ENCODE data around the gene BAG2. TPM values are rescaled to one million over a fixed set of nuclear protein-coding genes. Genes with fewer than 3 reads are reported as not detected.

Gene BAG2
- total RNA-seq, 1 experiment from 2014 or later: 11.0 TPM

DNA sequence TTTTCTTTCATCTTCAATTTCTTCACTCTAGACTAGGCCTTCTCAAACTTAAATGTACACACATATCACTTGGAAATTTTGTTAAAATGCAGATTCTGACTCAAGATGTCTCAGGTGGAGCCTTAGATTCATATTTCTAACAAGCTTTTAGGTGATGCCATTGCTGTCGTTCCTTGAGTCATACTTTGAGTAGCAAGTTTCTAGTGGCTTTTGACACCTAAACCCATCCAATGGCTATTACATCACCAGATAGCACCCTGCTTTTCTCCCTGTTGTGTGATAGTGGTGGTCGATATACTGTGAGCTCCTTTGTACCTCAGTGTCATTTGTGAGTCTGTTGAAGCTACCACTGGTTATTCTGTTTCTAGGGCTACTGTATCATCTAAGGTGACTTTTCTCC lies 34.8 kb upstream of the BAG2 start:
- Histone ChIP-seq H3K27ac (no peak overlapping the region), H3K9me2 (ENCODE audit: insufficient read depth) (no peaks in the 10 kb centered on the region; the same call in 1 of the 2 replicates), H4K20me1 (ENCODE audit: insufficient read depth) (no peaks in the 10 kb centered on the region; the same call in 1 of the 2 replicates), H3K27me3 (ENCODE audit: insufficient read depth, low read depth) (no peaks in the 10 kb centered on the region), H3K9me3 (ENCODE audit: insufficient read depth, low read depth) (no peaks in the 10 kb centered on the region; the same call in none of the 2 replicates), H3K4me2 (no peak overlapping the region), H3F3A (ENCODE audit: insufficient read depth, low read depth) (no peaks in the 10 kb centered on the region), H3K36me3 (ENCODE audit: low read depth) (no peaks in the 10 kb centered on the region), H3K79me2 (ENCODE audit: low read depth) (no peaks in the 10 kb centered on the region), H3K4me1 (replicated peaks; ENCODE audit: insufficient read depth) (no peaks in the 10 kb centered on the region), H3K4me3 (no peak overlapping the region), H2AFZ (no peak overlapping the region)
- no TSS peak for BruUV-seq (replicated peaks)
- CTCF ChIA-PET: no interaction called here
- POLR2A ChIA-PET (ENCODE audit: unreplicated experiment): no interaction called here
- TF ChIP-seq EZH2 (IDR thresholded peaks at IDR 0.05; ENCODE audit: low read depth): no peak
- TF ChIP-seq, protein P1, sequence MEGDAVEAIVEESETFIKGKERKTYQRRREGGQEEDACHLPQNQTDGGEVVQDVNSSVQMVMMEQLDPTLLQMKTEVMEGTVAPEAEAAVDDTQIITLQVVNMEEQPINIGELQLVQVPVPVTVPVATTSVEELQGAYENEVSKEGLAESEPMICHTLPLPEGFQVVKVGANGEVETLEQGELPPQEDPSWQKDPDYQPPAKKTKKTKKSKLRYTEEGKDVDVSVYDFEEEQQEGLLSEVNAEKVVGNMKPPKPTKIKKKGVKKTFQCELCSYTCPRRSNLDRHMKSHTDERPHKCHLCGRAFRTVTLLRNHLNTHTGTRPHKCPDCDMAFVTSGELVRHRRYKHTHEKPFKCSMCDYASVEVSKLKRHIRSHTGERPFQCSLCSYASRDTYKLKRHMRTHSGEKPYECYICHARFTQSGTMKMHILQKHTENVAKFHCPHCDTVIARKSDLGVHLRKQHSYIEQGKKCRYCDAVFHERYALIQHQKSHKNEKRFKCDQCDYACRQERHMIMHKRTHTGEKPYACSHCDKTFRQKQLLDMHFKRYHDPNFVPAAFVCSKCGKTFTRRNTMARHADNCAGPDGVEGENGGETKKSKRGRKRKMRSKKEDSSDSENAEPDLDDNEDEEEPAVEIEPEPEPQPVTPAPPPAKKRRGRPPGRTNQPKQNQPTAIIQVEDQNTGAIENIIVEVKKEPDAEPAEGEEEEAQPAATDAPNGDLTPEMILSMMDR (conservative IDR thresholded peaks at IDR 0.05): no peak
- no peak for DNase-seq
- intact Hi-C loops (cut with micrococcal nuclease; ENCODE audit: unreplicated experiment): no loop called here

DNA sequence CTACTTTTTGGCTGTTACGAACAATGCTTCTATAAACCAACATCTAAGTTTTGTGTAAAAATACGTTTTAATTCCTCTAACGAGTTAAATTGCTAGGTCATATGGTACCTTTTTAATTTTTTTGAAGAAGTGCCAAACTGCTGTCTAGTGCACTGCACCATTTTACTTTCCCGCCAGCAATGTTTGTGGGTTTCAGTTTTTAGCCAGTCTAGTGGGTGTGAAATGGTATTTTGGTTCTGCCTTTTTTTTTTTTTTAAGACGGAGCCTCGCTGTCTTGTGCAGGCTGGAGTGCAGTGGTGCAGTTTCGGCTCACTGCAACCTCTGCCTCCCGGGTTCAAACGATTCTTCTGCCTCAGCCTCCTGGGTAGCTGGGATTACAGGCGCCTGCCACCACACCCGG lies 34.1 kb upstream of the BAG2 start:
- Histone ChIP-seq H3K4me1 (replicated peaks; ENCODE audit: insufficient read depth) (no peaks in the 10 kb centered on the region), H3K27ac (no peak overlapping the region), H3F3A (ENCODE audit: insufficient read depth, low read depth) (no peaks in the 10 kb centered on the region), H4K20me1 (ENCODE audit: insufficient read depth) (no peaks in the 10 kb centered on the region; the same call in 1 of the 2 replicates), H3K36me3 (ENCODE audit: low read depth) (no peaks in the 10 kb centered on the region), H3K4me2 (no peak overlapping the region), H3K79me2 (ENCODE audit: low read depth) (no peaks in the 10 kb centered on the region), H3K27me3 (ENCODE audit: insufficient read depth, low read depth) (no peaks in the 10 kb centered on the region), H3K4me3 (no peak overlapping the region), H3K9me2 (ENCODE audit: insufficient read depth) (no peaks in the 10 kb centered on the region; the same call in 1 of the 2 replicates), H2AFZ (no peak overlapping the region), H3K9me3 (ENCODE audit: insufficient read depth, low read depth) (no peaks in the 10 kb centered on the region; the same call in none of the 2 replicates)
- intact Hi-C loops (cut with micrococcal nuclease; ENCODE audit: unreplicated experiment): no loop called here
- POLR2A ChIA-PET (ENCODE audit: unreplicated experiment): no interaction called here
- CTCF ChIA-PET: no interaction called here
- no TSS peak for BruUV-seq (replicated peaks)
- no peak for DNase-seq
- TF ChIP-seq EZH2 (IDR thresholded peaks at IDR 0.05; ENCODE audit: low read depth): no peak
- TF ChIP-seq, protein P1 (conservative IDR thresholded peaks at IDR 0.05): no peak

DNA sequence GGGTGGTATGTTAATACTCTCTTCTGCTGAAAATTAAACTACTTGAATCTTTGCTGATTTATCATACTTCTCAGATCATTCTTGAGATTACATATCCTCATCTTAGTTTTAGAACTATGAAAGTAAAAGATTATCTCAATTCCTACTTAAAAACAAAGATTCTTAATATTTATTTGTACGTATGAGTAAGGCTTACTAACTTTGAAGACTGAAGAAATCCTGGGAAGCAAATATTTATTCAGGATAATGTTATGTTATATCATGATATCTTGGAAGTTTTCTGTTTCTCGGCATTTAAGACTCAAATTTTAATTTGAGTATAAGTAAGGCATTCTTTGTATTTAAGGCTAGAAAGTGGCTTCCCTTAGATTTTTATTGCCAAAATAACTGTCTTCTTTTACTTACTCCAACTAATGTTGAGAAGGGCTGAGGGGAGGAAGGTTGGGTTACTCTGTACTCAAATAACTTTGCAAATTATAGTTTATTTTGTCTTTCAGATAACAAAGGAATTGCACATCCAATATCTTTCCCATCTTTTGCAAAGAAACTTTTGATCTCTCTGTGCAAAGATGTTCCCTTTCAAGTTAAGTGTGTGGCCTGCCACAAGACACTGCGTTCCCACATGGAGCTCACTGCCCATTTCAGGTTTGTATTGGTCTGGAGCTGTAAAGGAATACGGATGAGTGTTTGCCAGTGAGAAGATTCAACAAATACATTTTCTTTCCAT lies 30.5 kb upstream of the BAG2 start:
- POLR2A ChIA-PET (ENCODE audit: unreplicated experiment): no interaction called here
- H3K27ac ChIP-seq: no peak overlapping the region
- CTCF ChIA-PET: interaction anchor here (0.5 kb wide), 1 partner anchor 117 kb away, joined by 3 read pairs; no protein-coding TSS in a partner anchor

More for the DNA sequence above, 30.5 kb upstream of the BAG2 start:
- Histone ChIP-seq H3K4me2 (no peak overlapping the region), H3K36me3 (ENCODE audit: low read depth) (0 out of 2 replicates have a peak, but pooled peaks cover 5% of the 10 kb centered on the region), H2AFZ (no peak overlapping the region), H3K4me1 (replicated peaks; ENCODE audit: insufficient read depth) (no peaks in the 10 kb centered on the region), H3F3A (ENCODE audit: insufficient read depth, low read depth) (no peaks in the 10 kb centered on the region), H3K4me3 (no peak overlapping the region), H3K79me2 (ENCODE audit: low read depth) (no peaks in the 10 kb centered on the region), H3K27me3 (ENCODE audit: insufficient read depth, low read depth) (no peaks in the 10 kb centered on the region), H4K20me1 (ENCODE audit: insufficient read depth) (no peaks in the 10 kb centered on the region; the same call in 1 of the 2 replicates), H3K9me3 (ENCODE audit: insufficient read depth, low read depth) (no peaks in the 10 kb centered on the region; the same call in none of the 2 replicates), H3K9me2 (ENCODE audit: insufficient read depth) (no peaks in the 10 kb centered on the region; the same call in 1 of the 2 replicates)
- no peak for TF ChIP-seq EZH2 (IDR thresholded peaks at IDR 0.05; ENCODE audit: low read depth)
- BruUV-seq (replicated peaks): no TSS peak
- DNase-seq: no peak
- intact Hi-C loops (cut with micrococcal nuclease; ENCODE audit: unreplicated experiment): no loop called here
